ENCODE measurements around the gene ZKSCAN8. TPM values are rescaled to one million over a fixed set of nuclear protein-coding genes. Genes with fewer than 3 reads are reported as not detected.

The ZKSCAN8 gene
- total RNA-seq, 1 experiment from 2014 or later: 20.7 TPM

DNA sequence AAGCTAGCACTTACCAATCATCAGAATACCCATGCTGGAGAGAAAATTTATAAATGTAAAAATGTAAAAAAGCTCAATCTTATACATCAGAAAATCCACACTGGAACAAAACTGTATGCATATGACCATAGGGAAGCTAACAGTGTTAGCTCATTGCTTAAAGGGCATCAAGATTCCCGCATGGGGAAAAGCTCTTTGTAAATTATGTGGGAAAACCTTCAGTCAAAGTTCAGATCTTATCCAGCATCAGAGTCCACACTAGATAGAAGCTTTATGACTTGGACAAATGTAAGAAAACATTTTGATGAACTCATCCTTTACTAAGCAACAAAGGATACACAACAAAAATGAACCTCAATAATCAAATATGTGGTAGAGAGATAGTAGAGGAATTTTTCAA lies 34.7 kb downstream of the ZKSCAN8 start:
- ATAC-seq (no peak), DNase-seq (ENCODE audit: low read depth, low spot score) (no peak)
- no peak overlapping the region for H3K4me2 ChIP-seq (ENCODE audit: low read length)
- H3K27ac ChIP-seq (ENCODE audit: low read depth, low read length): no peak overlapping the region
- no peaks in the 10 kb centered on the region for H3K27me3 ChIP-seq (ENCODE audit: insufficient read depth, low read length)
- no peak overlapping the region for H2AFZ ChIP-seq (ENCODE audit: low read depth, low read length, poor library complexity, severe bottlenecking)
- RAD21 ChIA-PET (ENCODE audit: low non-redundant PET in 1 of 2, low total read pairs in 2 of 2, uncharacterized antibody in 2 of 2, unreplicated experiment in 2 of 2): no interaction called here
- no peak overlapping the region for H3K9ac ChIP-seq (ENCODE audit: low read length)
- no peaks in the 10 kb centered on the region for H3K36me3 ChIP-seq (ENCODE audit: control insufficient read depth in 1 of 2, insufficient read depth in 2 of 2, low read length in 2 of 2)
- no TSS peak for BruUV-seq (replicated peaks)
- intact Hi-C loops (cut with micrococcal nuclease): no loop called here
- H3K9me3 ChIP-seq (ENCODE audit: control insufficient read depth in 1 of 2, insufficient read depth in 1 of 2, low read depth in 1 of 2, low read length in 2 of 2): no peaks in the 10 kb centered on the region
- POLR2A ChIA-PET: interaction anchor here (0.7 kb wide), 1 partner anchor 9 kb away, joined by 4 read pairs; no protein-coding TSS in a partner anchor
- H3K9me2 ChIP-seq (ENCODE audit: insufficient read depth): no peaks in the 10 kb centered on the region
- TF ChIP-seq POLR2A (IDR thresholded peaks at IDR 0.05; ENCODE audit: borderline replicate concordance, extremely low read depth, insufficient read depth, insufficient read length) (no peak), ATF3 (IDR thresholded peaks at IDR 0.05) (no peak), TCF7L2 (IDR thresholded peaks at IDR 0.05; ENCODE audit: borderline replicate concordance, extremely low read depth, insufficient read depth, insufficient read length) (no peak), CBX3 (IDR thresholded peaks at IDR 0.05; ENCODE audit: low read depth) (no peak), SP1 (IDR thresholded peaks at IDR 0.05; ENCODE audit: low read depth) (no peak), ZBTB33 (IDR thresholded peaks at IDR 0.05; ENCODE audit: extremely low read depth, insufficient replicate concordance, low read length) (no peak), JUND (IDR thresholded peaks at IDR 0.05) (no peak), ZFX (IDR thresholded peaks at IDR 0.05) (no peak), CEBPB (IDR thresholded peaks at IDR 0.05; ENCODE audit: low read depth) (no peak), ELF1 (IDR thresholded peaks at IDR 0.05; ENCODE audit: borderline replicate concordance, low read depth) (no peak)
- TF ChIP-seq, protein P1, sequence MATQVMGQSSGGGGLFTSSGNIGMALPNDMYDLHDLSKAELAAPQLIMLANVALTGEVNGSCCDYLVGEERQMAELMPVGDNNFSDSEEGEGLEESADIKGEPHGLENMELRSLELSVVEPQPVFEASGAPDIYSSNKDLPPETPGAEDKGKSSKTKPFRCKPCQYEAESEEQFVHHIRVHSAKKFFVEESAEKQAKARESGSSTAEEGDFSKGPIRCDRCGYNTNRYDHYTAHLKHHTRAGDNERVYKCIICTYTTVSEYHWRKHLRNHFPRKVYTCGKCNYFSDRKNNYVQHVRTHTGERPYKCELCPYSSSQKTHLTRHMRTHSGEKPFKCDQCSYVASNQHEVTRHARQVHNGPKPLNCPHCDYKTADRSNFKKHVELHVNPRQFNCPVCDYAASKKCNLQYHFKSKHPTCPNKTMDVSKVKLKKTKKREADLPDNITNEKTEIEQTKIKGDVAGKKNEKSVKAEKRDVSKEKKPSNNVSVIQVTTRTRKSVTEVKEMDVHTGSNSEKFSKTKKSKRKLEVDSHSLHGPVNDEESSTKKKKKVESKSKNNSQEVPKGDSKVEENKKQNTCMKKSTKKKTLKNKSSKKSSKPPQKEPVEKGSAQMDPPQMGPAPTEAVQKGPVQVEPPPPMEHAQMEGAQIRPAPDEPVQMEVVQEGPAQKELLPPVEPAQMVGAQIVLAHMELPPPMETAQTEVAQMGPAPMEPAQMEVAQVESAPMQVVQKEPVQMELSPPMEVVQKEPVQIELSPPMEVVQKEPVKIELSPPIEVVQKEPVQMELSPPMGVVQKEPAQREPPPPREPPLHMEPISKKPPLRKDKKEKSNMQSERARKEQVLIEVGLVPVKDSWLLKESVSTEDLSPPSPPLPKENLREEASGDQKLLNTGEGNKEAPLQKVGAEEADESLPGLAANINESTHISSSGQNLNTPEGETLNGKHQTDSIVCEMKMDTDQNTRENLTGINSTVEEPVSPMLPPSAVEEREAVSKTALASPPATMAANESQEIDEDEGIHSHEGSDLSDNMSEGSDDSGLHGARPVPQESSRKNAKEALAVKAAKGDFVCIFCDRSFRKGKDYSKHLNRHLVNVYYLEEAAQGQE (IDR thresholded peaks at IDR 0.05; ENCODE audit: low read depth): no peak
- TF ChIP-seq, protein P2, sequence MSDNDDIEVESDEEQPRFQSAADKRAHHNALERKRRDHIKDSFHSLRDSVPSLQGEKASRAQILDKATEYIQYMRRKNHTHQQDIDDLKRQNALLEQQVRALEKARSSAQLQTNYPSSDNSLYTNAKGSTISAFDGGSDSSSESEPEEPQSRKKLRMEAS (IDR thresholded peaks at IDR 0.05): no peak
- CTCF ChIA-PET: no interaction called here
- H3K79me2 ChIP-seq (ENCODE audit: insufficient read depth, low read length): no peaks in the 10 kb centered on the region
- H3K4me1 ChIP-seq (ENCODE audit: control insufficient read depth in 1 of 2, insufficient read depth in 2 of 2, low read length in 2 of 2): no peaks in the 10 kb centered on the region
- no peaks in the 10 kb centered on the region for H4K20me1 ChIP-seq (ENCODE audit: insufficient read depth)
- no peak overlapping the region for H3K4me3 ChIP-seq (replicated peaks in 1 of 2; ENCODE audit: low read depth in 1 of 2, low read length in 2 of 2)

All from HCT116 (cell line).